ENCODE data around the gene OR2A42.
"Not testable (repeated sequence)": the region's sequence is repeated elsewhere in the genome, so short reads cannot be mapped to it uniquely, and the experiment has no call there.

The OR2A42 gene

DNA sequence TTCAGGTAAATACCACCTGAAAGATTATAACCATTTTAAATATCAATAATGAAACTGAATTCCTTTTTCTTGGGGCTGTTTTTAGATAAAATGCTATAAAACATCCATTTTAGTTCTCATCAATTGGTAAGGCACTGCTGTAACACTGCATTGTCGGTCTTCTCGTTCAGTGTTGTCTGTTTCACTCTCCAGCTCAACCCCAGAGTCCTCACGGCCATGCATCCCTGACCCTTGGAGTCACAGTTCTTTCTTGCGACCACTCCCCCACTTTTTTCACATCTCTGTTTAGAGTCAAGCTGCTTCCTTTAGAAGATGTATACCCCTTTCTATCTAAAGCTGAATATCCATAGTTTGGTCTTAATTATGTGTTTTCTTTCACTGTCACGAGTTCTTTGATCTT is 7.6 kb upstream of the OR2A42 start:
- not testable (repeated sequence) for H3K4me1 Mint-ChIP-seq (ENCODE audit: low read depth); H3K4me3 Mint-ChIP-seq; H3K27ac Mint-ChIP-seq; H3K36me3 Mint-ChIP-seq (ENCODE audit: low read depth); H3K27me3 Mint-ChIP-seq; H3K9me3 Mint-ChIP-seq; DNase-seq

DNA sequence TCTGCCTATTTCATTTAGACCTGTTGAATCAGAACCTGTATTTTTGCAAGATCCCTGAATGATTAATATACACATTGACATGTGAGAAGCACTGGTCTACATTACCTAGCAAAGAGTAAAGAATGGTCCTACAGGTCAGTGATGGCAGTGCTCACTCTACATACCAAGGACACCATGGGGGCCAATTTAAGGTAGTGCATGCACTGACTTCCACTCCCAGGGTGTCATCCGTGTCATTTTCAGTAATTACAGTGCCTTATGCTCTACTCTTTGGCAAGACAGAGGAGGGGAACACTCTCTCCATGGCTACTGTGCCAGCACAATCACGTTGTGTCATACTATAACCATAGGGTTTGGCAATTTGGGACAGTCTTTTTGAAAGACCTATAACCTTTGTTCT is 6.0 kb upstream of the OR2A42 start:
- DNase-seq, H3K27ac Mint-ChIP-seq: not testable (repeated sequence)

DNA sequence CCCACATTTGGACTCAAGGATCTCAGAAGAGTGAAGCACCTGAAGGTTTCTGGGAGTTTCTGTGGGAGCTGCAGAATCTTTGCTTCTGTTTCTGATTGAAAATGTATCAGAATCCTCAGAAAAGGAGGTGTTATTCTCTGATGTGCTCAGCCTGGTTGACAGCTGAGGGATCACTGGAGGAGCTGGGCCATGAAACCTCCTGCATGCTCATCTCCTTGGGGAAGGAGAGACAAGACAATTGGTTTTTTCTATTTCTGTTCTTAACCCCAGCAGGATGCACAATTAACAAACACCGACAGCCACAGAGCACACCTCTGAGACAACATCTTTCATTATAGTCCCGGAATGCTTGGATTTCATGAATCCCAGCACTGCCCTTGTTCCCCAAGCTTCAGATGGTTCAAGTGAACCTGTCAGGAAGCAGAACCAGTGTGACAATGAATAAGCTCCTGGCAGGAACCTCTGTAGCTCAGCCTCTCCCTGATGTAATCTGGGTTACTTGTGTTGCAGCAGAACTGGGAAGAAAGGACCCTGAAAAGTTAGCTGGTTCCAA is 799 bp downstream of the OR2A42 start:
- not testable (repeated sequence) for DNase-seq; H3K4me1 Mint-ChIP-seq (ENCODE audit: low read depth); H3K27ac Mint-ChIP-seq; H3K9me3 Mint-ChIP-seq; H3K27me3 Mint-ChIP-seq; H3K36me3 Mint-ChIP-seq (ENCODE audit: low read depth); H3K4me3 Mint-ChIP-seq

More for the DNA sequence above, 6.0 kb upstream of the OR2A42 start:
- not testable (repeated sequence) for H3K36me3 Mint-ChIP-seq (ENCODE audit: low read depth); H3K27me3 Mint-ChIP-seq; H3K4me3 Mint-ChIP-seq; H3K4me1 Mint-ChIP-seq (ENCODE audit: low read depth); H3K9me3 Mint-ChIP-seq

DNA sequence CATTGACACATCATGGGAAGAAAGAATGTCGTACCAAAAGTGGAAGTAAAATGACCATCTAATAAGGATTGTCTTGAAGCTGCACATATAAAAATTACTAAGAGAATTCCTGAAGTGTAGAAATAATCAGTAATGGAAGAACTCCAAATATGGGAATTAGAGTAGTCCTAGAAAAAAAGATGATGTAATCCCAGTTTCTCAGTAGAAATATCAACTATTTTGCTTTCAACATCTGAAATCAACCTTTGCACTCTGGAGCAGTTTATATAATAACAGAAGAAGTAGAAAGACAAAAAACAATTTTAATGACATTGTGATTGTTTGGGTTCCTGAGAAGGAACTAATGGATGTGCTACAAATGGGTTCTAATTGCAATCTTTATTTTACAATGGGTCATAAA is 6.4 kb downstream of the OR2A42 start:
- H3K27me3 Mint-ChIP-seq; H3K36me3 Mint-ChIP-seq (ENCODE audit: low read depth); H3K27ac Mint-ChIP-seq; H3K4me3 Mint-ChIP-seq; DNase-seq; H3K4me1 Mint-ChIP-seq (ENCODE audit: low read depth); H3K9me3 Mint-ChIP-seq: not testable (repeated sequence)

DNA sequence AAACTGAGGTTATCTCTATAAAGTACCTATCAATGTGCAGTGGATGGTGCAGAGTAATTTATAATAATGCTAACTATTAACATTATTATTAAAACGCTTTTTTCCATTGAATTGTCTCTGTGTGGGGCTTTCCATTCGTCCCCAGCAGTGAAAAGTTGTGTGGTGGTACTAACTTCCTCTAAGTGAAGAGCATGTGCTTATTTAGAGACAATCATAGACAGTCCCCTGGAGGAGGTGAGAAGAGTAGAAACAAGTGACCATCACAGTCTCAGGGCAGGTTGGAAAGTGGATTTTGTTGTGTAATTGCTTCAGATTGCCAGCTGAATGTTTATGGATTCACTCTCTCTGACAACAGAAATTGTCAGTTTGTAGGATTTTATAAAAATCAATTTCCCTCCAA is 8.4 kb downstream of the OR2A42 start:
- H3K4me1 Mint-ChIP-seq (ENCODE audit: low read depth); DNase-seq; H3K9me3 Mint-ChIP-seq; H3K4me3 Mint-ChIP-seq; H3K27me3 Mint-ChIP-seq; H3K27ac Mint-ChIP-seq; H3K36me3 Mint-ChIP-seq (ENCODE audit: low read depth): not testable (repeated sequence)

DNA sequence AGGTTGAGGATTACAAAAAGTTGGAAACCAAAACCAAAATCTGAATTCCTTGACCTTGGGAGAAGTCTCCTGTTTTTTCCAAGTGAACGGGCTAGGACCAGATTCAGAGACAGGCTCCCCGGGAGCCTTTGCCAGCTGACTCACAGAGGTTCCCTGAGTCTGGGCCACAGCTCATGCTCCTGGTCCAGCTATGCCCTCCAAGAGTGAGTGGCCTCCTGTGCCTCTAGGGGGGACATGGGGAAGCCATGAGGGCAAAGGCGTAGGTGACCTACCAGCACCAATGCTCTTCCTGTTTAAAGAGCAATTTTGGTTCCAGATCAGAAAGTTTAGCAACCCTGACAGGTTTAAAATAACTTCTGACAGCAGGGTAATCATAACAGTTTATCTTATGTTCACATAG is 10.6 kb downstream of the OR2A42 start:
- not testable (repeated sequence) for H3K4me1 Mint-ChIP-seq (ENCODE audit: low read depth); H3K4me3 Mint-ChIP-seq; DNase-seq; H3K9me3 Mint-ChIP-seq; H3K36me3 Mint-ChIP-seq (ENCODE audit: low read depth); H3K27me3 Mint-ChIP-seq; H3K27ac Mint-ChIP-seq

DNA sequence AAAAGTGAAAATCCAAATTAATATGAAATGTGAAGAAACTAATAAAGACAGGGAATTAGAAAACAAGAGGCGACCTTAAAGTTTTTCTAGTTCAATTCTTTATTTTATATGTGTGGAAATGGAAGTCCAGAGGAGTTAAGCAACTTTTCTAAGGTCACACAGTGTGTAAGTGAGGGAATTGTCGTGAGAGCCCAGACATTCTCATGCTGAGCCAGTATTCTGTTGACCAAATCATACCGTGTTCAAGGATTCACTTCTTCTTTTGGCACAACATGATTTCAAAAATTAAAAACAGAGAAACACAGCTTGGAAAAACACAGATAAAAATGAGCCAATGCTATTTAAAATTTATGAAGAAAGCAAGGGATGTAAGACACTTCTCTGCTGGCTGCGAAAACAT is 12.5 kb downstream of the OR2A42 start:
- not testable (repeated sequence) for H3K4me1 Mint-ChIP-seq (ENCODE audit: low read depth); H3K4me3 Mint-ChIP-seq; DNase-seq; H3K27ac Mint-ChIP-seq; H3K27me3 Mint-ChIP-seq; H3K36me3 Mint-ChIP-seq (ENCODE audit: low read depth); H3K9me3 Mint-ChIP-seq

DNA sequence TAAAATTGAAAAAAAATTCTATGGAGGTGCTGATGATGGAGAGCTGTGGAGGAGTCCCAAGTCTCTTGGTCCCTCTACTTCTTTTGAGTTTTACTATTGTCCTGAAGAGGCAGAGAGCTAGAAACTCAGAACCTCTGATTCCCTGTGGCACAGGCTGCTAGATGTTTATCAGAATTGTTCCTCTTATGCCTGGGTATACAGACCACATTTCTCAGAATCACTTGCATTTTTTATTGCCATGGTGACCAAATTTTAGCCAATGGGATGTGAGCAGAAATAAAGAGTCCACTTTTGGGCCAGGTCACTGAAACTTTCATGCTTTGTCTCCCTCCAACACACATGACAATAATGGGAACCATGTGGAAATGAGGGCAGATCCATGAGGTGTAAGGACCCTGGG is 15.7 kb downstream of the OR2A42 start:
- H3K4me1 Mint-ChIP-seq (ENCODE audit: low read depth); H3K9me3 Mint-ChIP-seq; H3K36me3 Mint-ChIP-seq (ENCODE audit: low read depth); H3K27me3 Mint-ChIP-seq; H3K27ac Mint-ChIP-seq; DNase-seq; H3K4me3 Mint-ChIP-seq: not testable (repeated sequence)

DNA sequence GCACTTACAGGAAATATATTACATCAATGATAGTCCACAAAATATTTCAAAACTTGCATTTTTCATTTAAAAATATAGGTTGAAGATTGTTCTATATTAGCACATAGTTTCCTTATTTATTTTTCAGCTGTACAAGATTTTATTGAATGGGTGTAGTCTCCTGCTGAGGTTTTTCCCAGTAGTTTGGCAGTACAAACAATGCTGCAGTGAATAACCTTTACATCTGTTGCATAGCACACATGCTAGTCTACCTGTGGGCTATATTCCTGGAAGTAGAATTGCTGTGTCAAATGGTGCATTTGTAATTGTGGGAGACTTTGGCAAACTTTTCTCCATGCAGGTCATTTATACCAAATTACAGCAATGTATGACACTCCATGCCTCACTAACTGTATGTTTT is 18.9 kb downstream of the OR2A42 start:
- not testable (repeated sequence) for H3K36me3 Mint-ChIP-seq (ENCODE audit: low read depth)

DNA sequence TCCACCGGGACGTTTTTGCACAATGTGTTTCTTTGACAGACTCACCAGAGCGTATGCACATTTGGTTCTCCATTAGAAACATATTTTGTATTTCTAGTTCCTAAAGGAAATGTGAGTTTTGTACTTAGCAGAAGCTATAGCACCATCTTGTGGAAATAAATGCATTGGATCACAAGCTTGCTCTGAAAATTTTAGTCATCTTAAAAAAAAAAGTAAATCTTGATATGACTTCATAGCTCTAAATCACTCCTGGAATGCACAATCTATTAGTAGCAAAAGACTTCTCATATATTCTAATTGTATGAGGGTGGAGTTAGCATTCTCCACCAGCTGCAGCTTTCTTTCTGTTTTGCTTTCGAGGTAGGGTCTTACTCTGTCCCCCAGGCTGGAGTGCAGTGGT is 20.3 kb downstream of the OR2A42 start:
- H3K27me3 Mint-ChIP-seq; H3K27ac Mint-ChIP-seq; H3K4me1 Mint-ChIP-seq (ENCODE audit: low read depth); DNase-seq; H3K9me3 Mint-ChIP-seq; H3K4me3 Mint-ChIP-seq; H3K36me3 Mint-ChIP-seq (ENCODE audit: low read depth): not testable (repeated sequence)

More for the DNA sequence above, 18.9 kb downstream of the OR2A42 start:
- not testable (repeated sequence) for DNase-seq; H3K4me3 Mint-ChIP-seq; H3K9me3 Mint-ChIP-seq; H3K4me1 Mint-ChIP-seq (ENCODE audit: low read depth); H3K27me3 Mint-ChIP-seq; H3K27ac Mint-ChIP-seq

DNA sequence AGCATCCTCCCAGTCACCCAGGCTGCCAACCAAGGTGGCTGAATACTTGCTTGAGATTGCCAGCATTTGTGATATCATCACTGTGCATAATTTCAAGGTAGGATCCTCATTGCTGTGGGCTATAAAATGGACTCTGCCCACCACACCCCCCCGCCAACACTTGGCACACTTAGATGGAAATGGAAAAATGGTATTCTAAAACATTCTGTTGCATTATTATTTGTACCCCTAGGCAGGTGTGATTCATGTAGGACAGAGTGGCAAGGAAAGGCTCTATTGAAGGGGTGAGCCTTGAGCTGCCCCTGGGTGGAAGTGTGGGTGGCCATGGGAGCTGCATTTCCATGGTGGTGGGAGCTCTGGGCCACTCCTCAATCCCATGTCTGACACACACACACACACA is 20.8 kb downstream of the OR2A42 start:
- not testable (repeated sequence) for H3K27me3 Mint-ChIP-seq; H3K36me3 Mint-ChIP-seq (ENCODE audit: low read depth); H3K27ac Mint-ChIP-seq; H3K4me3 Mint-ChIP-seq; H3K9me3 Mint-ChIP-seq; DNase-seq; H3K4me1 Mint-ChIP-seq (ENCODE audit: low read depth)

DNA sequence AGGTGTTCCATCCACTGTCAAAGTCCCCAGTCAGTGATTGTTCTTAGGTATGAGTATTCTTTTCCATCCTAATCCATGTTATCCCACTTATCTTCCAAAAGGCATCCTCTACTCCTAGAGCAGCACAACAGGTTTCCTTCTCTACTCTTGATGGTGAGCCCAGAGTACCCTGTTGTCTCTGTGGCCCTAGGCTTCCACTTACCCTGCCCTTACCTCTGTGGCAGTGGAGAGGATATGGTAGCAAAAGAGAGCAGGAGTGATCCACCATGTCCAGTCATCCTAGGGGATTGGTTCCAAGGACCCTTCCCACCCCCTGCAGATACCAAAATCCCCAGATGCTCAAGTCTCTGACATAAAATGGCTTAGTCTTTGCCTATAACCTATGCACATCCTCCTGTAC is 22.2 kb downstream of the OR2A42 start:
- H3K9me3 Mint-ChIP-seq; H3K27ac Mint-ChIP-seq; H3K27me3 Mint-ChIP-seq; H3K36me3 Mint-ChIP-seq (ENCODE audit: low read depth); H3K4me3 Mint-ChIP-seq; H3K4me1 Mint-ChIP-seq (ENCODE audit: low read depth); DNase-seq: not testable (repeated sequence)

DNA sequence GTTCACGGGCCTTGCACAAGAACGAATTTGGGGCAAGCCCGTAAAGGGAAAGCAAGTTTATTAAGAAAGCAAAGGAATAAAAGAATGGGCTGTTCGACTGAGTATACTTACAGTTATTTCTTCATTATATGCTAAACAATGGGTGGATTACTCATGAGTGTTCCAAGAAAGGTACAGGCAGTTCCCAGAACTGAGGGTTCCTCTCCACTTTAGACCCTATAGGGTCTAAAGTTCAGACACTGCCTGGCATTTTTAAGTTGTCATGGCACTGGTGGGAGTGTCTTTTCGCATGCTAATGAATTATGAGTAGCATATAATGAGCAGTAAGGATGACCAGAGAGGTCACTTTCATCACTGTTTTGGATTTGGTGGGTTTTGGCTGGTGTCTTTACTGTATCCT is 34.1 kb downstream of the OR2A42 start:
- DNase-seq; H3K27ac Mint-ChIP-seq; H3K4me3 Mint-ChIP-seq; H3K9me3 Mint-ChIP-seq; H3K27me3 Mint-ChIP-seq; H3K4me1 Mint-ChIP-seq (ENCODE audit: low read depth); H3K36me3 Mint-ChIP-seq (ENCODE audit: low read depth): not testable (repeated sequence)

DNA sequence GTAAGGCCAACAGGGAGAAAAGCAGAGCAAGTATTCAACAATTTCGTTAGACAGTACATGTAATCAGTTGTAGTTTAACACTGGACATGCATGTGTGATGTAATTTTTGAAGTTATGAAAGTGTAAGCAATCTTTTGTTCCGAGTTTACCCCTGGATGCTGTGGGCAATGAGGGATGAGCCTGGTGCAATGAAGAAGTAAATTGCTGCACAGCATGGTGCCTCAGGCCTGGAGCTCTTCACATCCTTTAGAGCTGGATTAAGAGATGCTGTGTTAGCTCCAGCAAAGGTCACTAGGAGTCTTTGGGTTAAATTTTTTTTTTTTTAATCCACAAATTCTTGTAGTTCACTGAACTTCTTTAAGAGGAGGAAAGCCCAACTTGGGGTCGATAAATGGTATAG is 36.3 kb downstream of the OR2A42 start:
- H3K27me3 Mint-ChIP-seq; H3K27ac Mint-ChIP-seq; H3K9me3 Mint-ChIP-seq; H3K36me3 Mint-ChIP-seq (ENCODE audit: low read depth); H3K4me1 Mint-ChIP-seq (ENCODE audit: low read depth); DNase-seq; H3K4me3 Mint-ChIP-seq: not testable (repeated sequence)

DNA sequence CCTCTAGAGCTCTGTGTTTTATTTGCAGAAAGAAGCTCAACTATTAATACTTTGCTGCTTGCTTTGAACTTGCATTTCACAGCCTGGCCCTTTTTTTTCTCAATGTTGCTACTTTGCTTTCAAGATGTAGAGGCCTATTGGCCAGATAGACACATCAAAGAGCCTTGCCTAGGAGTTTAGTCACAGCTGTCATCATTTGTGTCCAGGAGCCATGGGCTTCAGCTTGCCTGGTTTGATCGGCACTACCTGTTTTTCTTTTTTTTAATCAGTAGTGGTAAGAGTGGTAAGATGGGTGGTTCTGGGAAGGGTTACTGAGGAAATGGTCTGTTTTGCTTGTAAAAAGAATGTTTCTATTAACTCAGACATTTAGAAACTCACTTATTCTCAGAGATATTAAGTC is 37.4 kb downstream of the OR2A42 start:
- not testable (repeated sequence) for H3K27me3 Mint-ChIP-seq; H3K4me1 Mint-ChIP-seq (ENCODE audit: low read depth); H3K9me3 Mint-ChIP-seq; H3K27ac Mint-ChIP-seq; H3K4me3 Mint-ChIP-seq; H3K36me3 Mint-ChIP-seq (ENCODE audit: low read depth); DNase-seq

DNA sequence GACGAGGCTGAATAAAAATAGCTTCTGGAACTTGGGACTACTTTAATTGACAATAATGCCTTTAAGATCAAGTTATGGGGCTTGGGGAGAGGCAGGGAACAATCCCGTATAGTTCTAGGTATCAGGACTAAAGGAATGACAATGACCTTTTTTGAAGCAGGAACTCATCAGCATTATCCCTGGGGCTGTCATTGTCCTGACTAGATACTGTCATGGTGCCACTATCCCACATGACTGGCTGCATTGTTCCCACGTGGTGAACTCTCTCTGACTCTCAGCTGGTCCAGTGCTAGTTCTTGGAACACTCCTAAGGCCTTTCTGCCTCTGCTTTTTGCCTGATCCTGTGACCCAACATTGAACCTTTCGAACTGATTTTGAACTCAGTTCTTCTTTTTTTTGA is 40.5 kb downstream of the OR2A42 start:
- H3K4me3 Mint-ChIP-seq; H3K9me3 Mint-ChIP-seq; H3K36me3 Mint-ChIP-seq (ENCODE audit: low read depth); H3K27ac Mint-ChIP-seq; DNase-seq; H3K4me1 Mint-ChIP-seq (ENCODE audit: low read depth); H3K27me3 Mint-ChIP-seq: not testable (repeated sequence)
